Sigmoid colon (tissue), 7 donors: ENCODE results near the gene RXRA. TPM values are rescaled to one million over a fixed set of nuclear protein-coding genes. Genes with fewer than 3 reads are reported as not detected.

Source experiments
- DNase-seq: peaks from one replicate; pipeline ENCODE4 v3.0.0-alpha.2; 2019
- H3K27ac ChIP-seq, 4 donors: fragments of 200-600 bp; sonication (generic); one replicate each; pipeline ENCODE4 v1.5.1; 2016 to 2019; ENCODE audit warnings: mild to moderate bottlenecking in 1 of 4
- H3K27me3 ChIP-seq, 3 donors: fragments of 200-600 bp; sonication (generic); one replicate each; pipeline ENCODE4 v1.5.1; 2019; ENCODE audit warnings: mild to moderate bottlenecking in 1 of 3
- H3K36me3 ChIP-seq, 4 donors: fragments of 200-600 bp; sonication (generic); one replicate each; pipeline ENCODE4 v1.5.1; 2016 to 2019
- H3K4me1 ChIP-seq, 4 donors: fragments of 200-600 bp; sonication (generic); one replicate each; pipeline ENCODE4 v1.5.1; 2017 to 2019
- H3K4me3 ChIP-seq, 4 donors: fragments of 200-600 bp; sonication (generic); one replicate each; pipeline ENCODE4 v1.5.1; 2017 to 2019; ENCODE audit warnings: mild to moderate bottlenecking in 2 of 4, moderate library complexity in 1 of 4
- H3K9me3 ChIP-seq, 4 donors: fragments of 200-600 bp in 3 of 4; sonication (generic) in 3 of 4; one replicate each; pipeline versions ENCODE4 v1.5.1 to v1.6.1; 2013 to 2019
- CTCF ChIP-seq, 4 experiments: fragments of 450-650 bp in 3 of 4; fragments of 200-600 bp in 1 of 4; IDR thresholded peaks; one replicate each; pipeline ENCODE4 v1.5.1; 2016 to 2019; ENCODE audit warnings: antibody characterized with exemption in 4 of 4, mild to moderate bottlenecking in 3 of 4, moderate library complexity in 2 of 4
- EP300 ChIP-seq, 4 donors: sonication (generic); formaldehyde crosslinking; IDR thresholded peaks; one replicate each; pipeline ENCODE4 v1.6.1; 2017; ENCODE audit warnings: antibody characterized with exemption in 4 of 4
- POLR2A ChIP-seq, 2 donors: fragments of 450-650 bp; IDR thresholded peaks; one replicate each; pipeline ENCODE4 v1.6.1; 2016; ENCODE audit warnings: antibody characterized with exemption in 2 of 2, mild to moderate bottlenecking in 2 of 2, moderate library complexity in 2 of 2
- POLR2AphosphoS5 ChIP-seq, 4 donors: sonication (generic); formaldehyde crosslinking; IDR thresholded peaks; one replicate each; pipeline ENCODE4 v1.6.1; 2017; ENCODE audit warnings: antibody characterized with exemption in 4 of 4
- WGBS, 2 donors: extraction: QIAGEN DNeasy Blood & Tissue Kit; methylation state at CpG; one replicate each; pipeline ENCODE4 v1.1.7; 2013; 5-methylcytosine and 5-hydroxymethylcytosine counted together
- intact Hi-C: fragments of 100-400 bp; cut with DNase I; formaldehyde crosslinking; loops from one replicate; pipeline ENCODE4 v1.15.1; 2023
- polyA plus RNA-seq, 3 donors: library from polyadenylated mRNA; stranded (reverse); fragments of 200-250 nt; gene quantifications; one replicate each; pipeline ENCODE4 v1.2.3, GENCODE V29; 2013
- total RNA-seq, 4 donors: library from RNA; depleted of rRNA; stranded (reverse); fragments of >200 nt; gene quantifications; one replicate each; pipeline ENCODE4 v1.1.0, GENCODE V29; 2016
- donor health status: healthy with polysubstance abuse.
- donor health status: Bipolar disorder and iron deficiency.
- donor health status: healthy.

The RXRA gene
- total and polyA plus RNA-seq, 7 donors = 26.7 to 50.8 (median 35.7) TPM

- WGBS, 2 donors = 87 to 91% methylated on average over 12 of the region's 12 CpGs
- Histone ChIP-seq H3K4me1 (peaks cover 0 to 13% (median 10%) of the 10 kb centered on the region in 4 donors), H3K4me3 (no peak overlapping the region), H3K9me3 (no peaks in the 10 kb centered on the region), H3K27ac (no peak overlapping the region), H3K27me3 (no peaks in the 10 kb centered on the region), H3K36me3 (no peaks in the 10 kb centered on the region)
- intact Hi-C loops = no loop called here
- DNase-seq = no peak
- TF ChIP-seq CTCF (IDR thresholded peaks at IDR 0.05) = no peak
- TF ChIP-seq POLR2AphosphoS5 (IDR thresholded peaks at IDR 0.05) = no peak
- no peak for TF ChIP-seq EP300 (IDR thresholded peaks at IDR 0.05)
- no peak for TF ChIP-seq POLR2A (IDR thresholded peaks at IDR 0.05)
Measured at GRCh38 chr9:134295746-134296250, 30.5 kb upstream of the RXRA start.

- Histone ChIP-seq H3K27me3 (no peaks in the 10 kb centered on the region), H3K9me3 (no peaks in the 10 kb centered on the region), H3K4me3 (no peak overlapping the region), H3K4me1 (peaks cover 0 to 13% (median 10%) of the 10 kb centered on the region in 4 donors), H3K27ac (no peak overlapping the region), H3K36me3 (no peaks in the 10 kb centered on the region)
- no peak for DNase-seq
- intact Hi-C loops = no loop called here
- WGBS, 2 donors = 47 to 72% methylated on average over 25 of the region's 25 CpGs
- TF ChIP-seq CTCF (IDR thresholded peaks at IDR 0.05) (no peak), EP300 (IDR thresholded peaks at IDR 0.05) (no peak)
Measured at GRCh38 chr9:134296301-134297082, 29.8 kb upstream of the RXRA start.

- Histone ChIP-seq H3K27ac (no peak overlapping the region), H3K4me3 (no peak overlapping the region), H3K4me1 (peaks cover 0 to 13% (median 10%) of the 10 kb centered on the region in 4 donors), H3K9me3 (no peaks in the 10 kb centered on the region), H3K27me3 (no peaks in the 10 kb centered on the region), H3K36me3 (no peaks in the 10 kb centered on the region)
- TF ChIP-seq POLR2A (IDR thresholded peaks at IDR 0.05) (no peak), EP300 (IDR thresholded peaks at IDR 0.05) (no peak)
- WGBS, 2 donors = 51 to 75% methylated on average over 14 of the region's 14 CpGs
- no peak for DNase-seq
- intact Hi-C loops = no loop called here
Measured at GRCh38 chr9:134297083-134297410, 29.2 kb upstream of the RXRA start.

GRCh38 chr9:134297576-134297975 lies 28.7 kb upstream of the RXRA start:
- intact Hi-C loops = no loop called here
- DNase-seq = no peak
- H3K27ac ChIP-seq = no peak overlapping the region
- peaks cover 0 to 13% (median 10%) of the 10 kb centered on the region in 4 donors for H3K4me1 ChIP-seq
- H3K27me3 ChIP-seq = no peaks in the 10 kb centered on the region
- no peaks in the 10 kb centered on the region for H3K9me3 ChIP-seq
- TF ChIP-seq CTCF (IDR thresholded peaks at IDR 0.05) (no peak), EP300 (IDR thresholded peaks at IDR 0.05) (no peak), POLR2A (IDR thresholded peaks at IDR 0.05) (no peak), POLR2AphosphoS5 (IDR thresholded peaks at IDR 0.05) (no peak)
- WGBS, 2 donors = 86 to 92% methylated on average over 9 of the region's 9 CpGs
- no peak overlapping the region for H3K4me3 ChIP-seq
- H3K36me3 ChIP-seq = no peaks in the 10 kb centered on the region

- TF ChIP-seq CTCF (IDR thresholded peaks at IDR 0.05) (no peak), EP300 (IDR thresholded peaks at IDR 0.05) (no peak), POLR2AphosphoS5 (IDR thresholded peaks at IDR 0.05) (no peak), POLR2A (IDR thresholded peaks at IDR 0.05) (no peak)
- Histone ChIP-seq H3K27me3 (no peaks in the 10 kb centered on the region), H3K4me3 (no peak overlapping the region), H3K27ac (no peak overlapping the region), H3K36me3 (no peaks in the 10 kb centered on the region), H3K4me1 (peaks cover 0 to 13% (median 9%) of the 10 kb centered on the region in 4 donors), H3K9me3 (no peaks in the 10 kb centered on the region)
- WGBS, 2 donors = 82 to 91% methylated on average over 6 of the region's 6 CpGs
- intact Hi-C loops = no loop called here
- no peak for DNase-seq
Measured at GRCh38 chr9:134298000-134298399, 28.3 kb upstream of the RXRA start.
